Lung (tissue), 12 donors: ENCODE measurements around the gene ABCF3. TPM values are rescaled to one million over a fixed set of nuclear protein-coding genes. Genes with fewer than 3 reads are reported as not detected.

Experiments used
- ATAC-seq: fragments of 200-7000 bp; cut with Tn5 transposase; one replicate; pipeline ENCODE4 v1.9.1; 2020; ENCODE audit warnings: moderate number of reproducible peaks; ENCODE audit not compliant: insufficient read depth, low FRiP score
- DNase-seq, 3 donors: peaks; one replicate each; pipeline ENCODE4 v3.0.0-alpha.2; 2013 to 2017
- H3K27ac ChIP-seq, 2 donors: one replicate each; pipeline ENCODE4 v1.5.1; 2013; ENCODE audit warnings: mild to moderate bottlenecking in 2 of 2, moderate library complexity in 2 of 2, control low read depth in 1 of 2, inconsistent platforms in 1 of 2, low read depth in 1 of 2, low read length in 1 of 2
- H3K27me3 ChIP-seq, 3 donors: one replicate each; pipeline ENCODE4 v1.5.1; 2013; ENCODE audit warnings: low read length in 2 of 3; ENCODE audit not compliant: control insufficient read depth in 3 of 3, insufficient read depth in 3 of 3
- H3K36me3 ChIP-seq, 4 donors: one replicate each; pipeline ENCODE4 v1.5.1; 2013; ENCODE audit warnings: low read length in 4 of 4, mild to moderate bottlenecking in 1 of 4, moderate library complexity in 1 of 4; ENCODE audit not compliant: control insufficient read depth in 4 of 4, insufficient read depth in 4 of 4
- H3K4me1 ChIP-seq, 5 donors: one replicate each; pipeline ENCODE4 v1.5.1; 2013; ENCODE audit warnings: low read length in 5 of 5, mild to moderate bottlenecking in 2 of 5, moderate library complexity in 1 of 5; ENCODE audit not compliant: control insufficient read depth in 5 of 5, insufficient read depth in 5 of 5
- H3K4me3 ChIP-seq: one replicate; pipeline ENCODE4 v1.5.1; 2013; ENCODE audit warnings: mild to moderate bottlenecking, control low read depth, moderate library complexity
- H3K9ac ChIP-seq, 2 donors: one replicate each; pipeline ENCODE4 v1.5.1; 2013; ENCODE audit warnings: low read length in 2 of 2, control low read depth in 1 of 2; ENCODE audit not compliant: insufficient read depth in 1 of 2
- H3K9me3 ChIP-seq, 4 donors: one replicate each; pipeline ENCODE4 v1.5.1; 2013; ENCODE audit warnings: low read length in 3 of 4, mild to moderate bottlenecking in 1 of 4, moderate library complexity in 1 of 4; ENCODE audit not compliant: control insufficient read depth in 4 of 4, insufficient read depth in 3 of 4
- WGBS, 2 donors: extraction: QIAGEN DNeasy Blood & Tissue Kit; methylation state at CpG; one replicate each; pipeline ENCODE4 v1.1.7; 2013; 5-methylcytosine and 5-hydroxymethylcytosine counted together
- polyA plus RNA-seq, 2 donors: library from polyadenylated mRNA; stranded (reverse); fragments of 200-250 nt; gene quantifications; one replicate each; pipeline ENCODE4 v1.2.1, GENCODE V29; 2013
- total RNA-seq, 2 donors: library from RNA; depleted of rRNA in 1 of 2; stranded (reverse); fragments of >200 nt in 1 of 2; gene quantifications; one replicate each; pipeline ENCODE4 v1.2.1, GENCODE V29; 2014 to 2021
- TF ChIP-seq, protein P1 (sequence below): IDR thresholded peaks from 2 replicates; pipeline ENCODE4 v1.5.1; 2012; ENCODE audit warnings: mild to moderate bottlenecking; ENCODE audit errors: control extremely low read depth, extremely low read depth
- donor health status: control.
- donor health status: control.
- donor health status: Bipolar disorder and iron deficiency.
- donor health status: healthy.
- donor health status: DM: yes; HTN: yes; CAD: no.

The ABCF3 gene
- total and polyA plus RNA-seq, 4 donors: 44.7 to 81.8 (median 49.5) TPM

DNA sequence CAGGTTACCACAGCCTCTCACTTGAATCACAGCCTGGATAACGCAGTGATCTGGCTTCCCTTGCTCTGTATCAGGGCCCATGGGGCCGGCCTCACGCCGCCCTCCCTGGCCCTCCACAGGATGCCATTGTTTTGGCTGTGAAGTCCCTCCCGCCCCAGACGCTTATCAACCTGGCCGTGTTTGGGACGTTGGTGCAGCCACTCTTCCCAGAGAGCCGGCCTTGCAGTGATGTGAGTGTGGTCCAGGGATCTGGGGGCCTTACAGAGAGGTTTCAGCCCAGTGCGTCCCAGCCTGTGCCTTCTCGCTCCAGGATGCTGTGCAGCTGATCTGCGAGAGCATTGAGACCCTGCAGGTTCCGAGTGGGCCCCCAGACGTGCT, 50.0 kb downstream of the ABCF3 start:
- Histone ChIP-seq H3K27me3 (peaks cover 0 to 19% (median 18%) of the 10 kb centered on the region in 3 donors), H3K9ac (no peak overlapping the region), H3K9me3 (peaks cover 0 to 2% (median 0%) of the 10 kb centered on the region in 4 donors), H3K4me3 (no peak overlapping the region), H3K4me1 (no peaks in the 10 kb centered on the region), H3K36me3 (no peaks in the 10 kb centered on the region), H3K27ac (no peak overlapping the region)
- 62 to 75% methylated on average over 14 of the region's 14 CpGs for WGBS, 2 donors
- ATAC-seq (no peak), DNase-seq (no peak)
- TF ChIP-seq, protein P1, sequence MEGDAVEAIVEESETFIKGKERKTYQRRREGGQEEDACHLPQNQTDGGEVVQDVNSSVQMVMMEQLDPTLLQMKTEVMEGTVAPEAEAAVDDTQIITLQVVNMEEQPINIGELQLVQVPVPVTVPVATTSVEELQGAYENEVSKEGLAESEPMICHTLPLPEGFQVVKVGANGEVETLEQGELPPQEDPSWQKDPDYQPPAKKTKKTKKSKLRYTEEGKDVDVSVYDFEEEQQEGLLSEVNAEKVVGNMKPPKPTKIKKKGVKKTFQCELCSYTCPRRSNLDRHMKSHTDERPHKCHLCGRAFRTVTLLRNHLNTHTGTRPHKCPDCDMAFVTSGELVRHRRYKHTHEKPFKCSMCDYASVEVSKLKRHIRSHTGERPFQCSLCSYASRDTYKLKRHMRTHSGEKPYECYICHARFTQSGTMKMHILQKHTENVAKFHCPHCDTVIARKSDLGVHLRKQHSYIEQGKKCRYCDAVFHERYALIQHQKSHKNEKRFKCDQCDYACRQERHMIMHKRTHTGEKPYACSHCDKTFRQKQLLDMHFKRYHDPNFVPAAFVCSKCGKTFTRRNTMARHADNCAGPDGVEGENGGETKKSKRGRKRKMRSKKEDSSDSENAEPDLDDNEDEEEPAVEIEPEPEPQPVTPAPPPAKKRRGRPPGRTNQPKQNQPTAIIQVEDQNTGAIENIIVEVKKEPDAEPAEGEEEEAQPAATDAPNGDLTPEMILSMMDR: no peak

DNA sequence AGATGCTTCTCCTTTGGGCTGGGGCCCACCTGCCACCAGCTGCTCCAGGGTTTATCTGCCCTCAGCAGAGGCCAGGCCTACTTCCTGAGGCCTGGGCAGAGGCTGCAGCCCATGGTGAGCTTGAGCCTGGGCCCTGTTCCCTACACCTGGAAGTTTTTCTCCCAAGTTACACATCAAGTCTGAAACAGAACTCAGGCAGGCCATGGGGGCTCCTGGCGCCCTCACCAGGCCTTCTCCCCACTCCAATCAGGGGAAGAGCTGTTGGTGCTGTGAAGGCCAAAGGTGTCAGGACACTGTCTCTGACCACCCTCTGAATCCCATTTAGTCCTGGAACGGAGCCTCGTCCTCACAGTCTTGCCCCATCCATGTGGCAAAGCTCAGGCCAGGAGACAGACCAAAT, 50.6 kb downstream of the ABCF3 start:
- Histone ChIP-seq H3K4me3 (no peak overlapping the region), H3K9me3 (peaks cover 0 to 2% (median 0%) of the 10 kb centered on the region in 4 donors), H3K9ac (no peak overlapping the region), H3K27me3 (peaks cover 0 to 13% (median 12%) of the 10 kb centered on the region in 3 donors), H3K4me1 (peaks cover 0 to 4% (median 0%) of the 10 kb centered on the region in 5 donors), H3K36me3 (no peaks in the 10 kb centered on the region), H3K27ac (no peak overlapping the region)
- ATAC-seq (no peak), DNase-seq (no peak)
- TF ChIP-seq, protein P1: no peak
- 77 to 80% methylated on average over 2 to 3 of the region's 3 CpGs for WGBS, 2 donors

DNA sequence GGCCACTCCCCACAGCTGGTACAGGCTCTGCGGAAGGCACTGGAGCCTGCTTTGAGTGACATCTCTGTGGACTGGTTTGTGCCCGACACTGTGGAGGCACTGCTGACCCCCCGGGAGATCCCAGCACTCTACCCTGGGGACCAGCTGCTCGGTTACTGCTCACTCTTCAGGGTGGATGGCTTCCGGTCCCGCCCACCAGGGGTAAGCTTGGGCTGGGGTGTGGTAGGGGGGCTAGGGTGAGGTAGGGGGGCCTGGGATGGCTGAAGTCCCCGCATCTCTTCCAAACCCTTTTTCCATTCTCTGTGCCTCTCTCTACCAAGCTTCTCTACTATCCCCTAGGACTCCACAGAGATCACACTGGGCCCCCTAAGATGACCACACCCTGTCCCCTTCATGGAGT, 51.2 kb downstream of the ABCF3 start:
- ATAC-seq (no peak), DNase-seq (no peak)
- Histone ChIP-seq H3K36me3 (no peaks in the 10 kb centered on the region), H3K27me3 (peaks cover 0 to 7% (median 7%) of the 10 kb centered on the region in 3 donors), H3K4me1 (peaks cover 0 to 7% (median 0%) of the 10 kb centered on the region in 5 donors), H3K9me3 (peaks cover 0 to 2% (median 0%) of the 10 kb centered on the region in 4 donors), H3K9ac (no peak overlapping the region), H3K4me3 (no peak overlapping the region), H3K27ac (no peak overlapping the region)
- TF ChIP-seq, protein P1: no peak
- WGBS, 2 donors: 78 to 88% methylated on average over 7 of the region's 7 CpGs

DNA sequence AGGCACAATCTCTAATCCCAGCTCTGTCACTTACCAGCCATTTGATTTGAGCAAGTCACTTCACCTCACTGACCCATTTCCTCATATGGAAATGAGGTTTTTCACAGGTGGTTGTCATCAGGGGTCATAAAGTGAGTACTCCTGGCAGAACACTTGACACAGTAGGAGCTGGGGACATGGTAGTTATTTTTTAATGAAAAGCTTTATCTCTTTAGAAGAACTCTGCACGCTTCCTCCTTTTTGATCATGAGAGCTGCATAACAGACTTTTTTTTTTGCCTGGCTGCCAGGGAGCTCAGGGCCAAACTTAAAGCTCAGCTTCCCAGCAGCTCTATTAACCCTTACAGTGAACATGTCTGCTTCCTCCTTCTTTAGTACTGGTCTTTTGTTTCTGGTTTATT, 51.8 kb downstream of the ABCF3 start:
- Histone ChIP-seq H3K27ac (no peak overlapping the region), H3K9me3 (peaks cover 0 to under 1% (median 0%) of the 10 kb centered on the region in 4 donors), H3K27me3 (peaks cover 0 to 3% (median 2%) of the 10 kb centered on the region in 3 donors), H3K4me3 (no peak overlapping the region), H3K9ac (no peak overlapping the region), H3K36me3 (peaks cover 0 to 5% (median 1%) of the 10 kb centered on the region in 4 donors), H3K4me1 (peaks cover 0 to 7% (median 0%) of the 10 kb centered on the region in 5 donors)
- DNase-seq: no peak
- no peak for ATAC-seq
- TF ChIP-seq, protein P1: no peak
- 23 to 33% methylated on average over 1 of the region's 1 CpG for WGBS, 2 donors
